ENCODE measurements around the gene IL32.

Gene IL32

GRCh38 chr16:3020247-3020603, 45.2 kb upstream of the IL32 start, which contains the start of gene TNFRSF12A:
TNFRSF12A (plus strand) TSS chr16:3020368; CDS start chr16:3020398, 30 bp downstream.
- DNase-seq (ENCODE audit: low read depth, low spot score), result no peak
- ChIA-PET POLR2A (interaction anchor here (0.6 to 5.7 kb wide), 13 partner anchors 8 to 178 kb away, joined by 3 to 40 read pairs (median 5); partner anchors contain the start of gene ZNF213), CTCF (interaction anchor here (0.7 to 6.5 kb wide), 6 partner anchors 8 to 109 kb away, joined by 3 to 71 read pairs (median 4); partner anchors contain the start of gene CLDN9)
- peak within 1 kb of the TSS; percentile 98 for H3K4me3 ChIP-seq (ENCODE audit: low read depth, low read length)
- no peak for TF ChIP-seq CTCF (IDR thresholded peaks at IDR 0.05; ENCODE audit: insufficient read depth, low read length, missing control alignments)

GRCh38 chr16:3020604-3021448, 44.6 kb upstream of the IL32 start:
- ChIA-PET CTCF (interaction anchor here (0.7 to 6.5 kb wide), 7 partner anchors 9 to 108 kb away, joined by 3 to 71 read pairs (median 5); partner anchors contain the start of gene CLDN9), POLR2A (interaction anchor here (0.6 to 5.7 kb wide), 15 partner anchors 8 to 177 kb away, joined by 3 to 40 read pairs (median 5); partner anchors contain the start of gene ZNF213)
- TF ChIP-seq CTCF (IDR thresholded peaks at IDR 0.05; ENCODE audit: insufficient read depth, low read length, missing control alignments), result no peak
- DNase-seq (ENCODE audit: low read depth, low spot score), result no peak
- H3K4me3 ChIP-seq (ENCODE audit: low read depth, low read length), result peak overlapping the region; percentile 98

- ChIA-PET POLR2A (interaction anchor here (0.8 to 5.7 kb wide), 10 partner anchors 10 to 136 kb away, joined by 3 to 40 read pairs (median 7); no protein-coding TSS in a partner anchor), CTCF (interaction anchor here (0.7 to 6.5 kb wide), 4 partner anchors 10 to 108 kb away, joined by 3 to 71 read pairs (median 6); no protein-coding TSS in a partner anchor)
- DNase-seq (ENCODE audit: low read depth, low spot score), result peak; percentile 75
- peak overlapping the region; percentile 98 for H3K4me3 ChIP-seq (ENCODE audit: low read depth, low read length)
- TF ChIP-seq CTCF (IDR thresholded peaks at IDR 0.05; ENCODE audit: insufficient read depth, low read length, missing control alignments), result peak; percentile 71
Measured at GRCh38 chr16:3021449-3022207, 43.8 kb upstream of the IL32 start.

- no peak for TF ChIP-seq CTCF (IDR thresholded peaks at IDR 0.05; ENCODE audit: insufficient read depth, low read length, missing control alignments)
- peak; percentile 83 for DNase-seq (ENCODE audit: low read depth, low spot score)
- ChIA-PET CTCF (interaction anchor here (2.2 to 6.5 kb wide), 2 partner anchors 9 to 38 kb away, joined by 5 to 71 read pairs; no protein-coding TSS in a partner anchor), POLR2A (interaction anchor here (0.9 to 5.7 kb wide), 7 partner anchors 10 to 110 kb away, joined by 3 to 40 read pairs (median 7); no protein-coding TSS in a partner anchor)
- peak overlapping the region; percentile 98 for H3K4me3 ChIP-seq (ENCODE audit: low read depth, low read length)
Measured at GRCh38 chr16:3022208-3022683, 43.2 kb upstream of the IL32 start.

GRCh38 chr16:3022684-3023414, 42.6 kb upstream of the IL32 start:
- TF ChIP-seq CTCF (IDR thresholded peaks at IDR 0.05; ENCODE audit: insufficient read depth, low read length, missing control alignments), result no peak
- ChIA-PET CTCF (interaction anchor here (1.2 to 6.5 kb wide), 3 partner anchors 9 to 37 kb away, joined by 4 to 71 read pairs (median 5); no protein-coding TSS in a partner anchor), POLR2A (interaction anchor here (0.6 to 5.7 kb wide), 8 partner anchors 9 to 112 kb away, joined by 3 to 40 read pairs (median 4); partner anchors contain the start of gene ZNF213)
- no peak for DNase-seq (ENCODE audit: low read depth, low spot score)
- peak overlapping the region; percentile 75 for H3K4me3 ChIP-seq (ENCODE audit: low read depth, low read length)
